HG03280 (cell line): ENCODE measurements around the gene CYB5A.
"Not testable (repeated sequence)": the region's sequence is repeated elsewhere in the genome, so short reads cannot be mapped to it uniquely, and the experiment has no call there.

ENCODE experiments used
- ATAC-seq: cut with Tn5 transposase; IDR thresholded peaks from one replicate; pipeline ENCODE4 v1.9.1; 2021; ENCODE audit warnings: mild to moderate bottlenecking, moderate library complexity; ENCODE audit not compliant: unreplicated experiment

The CYB5A gene

DNA sequence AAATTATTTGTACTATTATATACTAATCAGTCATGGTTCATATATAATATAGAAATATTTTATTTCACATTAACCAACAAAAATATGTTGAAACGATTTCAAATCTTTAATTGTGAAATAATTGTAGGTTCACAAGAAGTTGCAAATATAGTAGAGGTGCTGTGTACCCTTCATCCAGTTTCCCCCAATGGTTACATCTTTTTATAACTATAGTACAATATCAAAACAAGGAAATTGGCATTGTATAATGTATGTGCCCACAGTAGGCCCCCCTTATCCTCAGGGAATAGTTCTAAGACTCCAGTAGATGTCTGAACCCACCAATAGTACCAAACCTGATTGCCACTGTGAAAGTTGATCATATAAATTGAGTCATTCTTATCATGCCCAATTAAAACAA is 7.4 kb upstream of the CYB5A start:
- ATAC-seq, result no peak

DNA sequence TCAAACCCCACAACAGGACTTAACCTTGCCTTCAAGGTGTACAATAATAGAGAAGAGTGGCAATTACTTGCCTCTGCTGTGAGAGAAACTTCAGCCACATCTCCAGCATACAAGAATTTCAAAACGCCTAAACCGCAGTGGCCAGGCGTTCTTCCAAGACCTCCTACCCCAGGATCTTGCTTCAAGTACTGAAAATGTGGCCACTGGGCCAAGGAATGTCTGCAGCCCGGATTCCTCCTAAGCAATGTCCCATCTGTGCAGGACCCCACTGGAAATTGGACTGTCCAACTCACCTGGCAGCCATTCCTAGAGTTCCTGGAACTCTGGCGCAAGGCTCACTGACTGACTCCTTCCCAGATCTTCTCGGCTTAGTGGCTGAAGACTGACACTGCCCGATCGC is 2.8 kb upstream of the CYB5A start:
- no peak for ATAC-seq

DNA sequence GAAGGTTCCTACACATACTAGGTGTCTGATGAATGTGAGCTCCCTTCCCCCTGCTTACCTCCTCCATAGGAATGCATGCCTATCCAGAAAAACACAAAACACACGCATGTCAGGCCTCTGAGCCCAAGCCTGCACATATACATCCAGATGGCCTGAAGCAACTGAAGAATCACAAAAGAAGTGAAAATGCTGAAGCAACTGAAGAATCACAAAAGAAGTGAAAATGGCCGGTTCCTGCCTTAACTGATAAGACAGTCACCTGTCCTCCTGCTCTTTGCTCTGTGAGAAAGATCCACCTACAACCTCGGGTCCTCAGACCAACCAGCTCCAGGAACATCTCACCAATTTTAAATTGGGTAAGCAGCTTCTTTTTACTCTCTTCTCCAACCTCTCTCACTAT is 1.2 kb upstream of the CYB5A start:
- not testable (repeated sequence) for ATAC-seq

DNA sequence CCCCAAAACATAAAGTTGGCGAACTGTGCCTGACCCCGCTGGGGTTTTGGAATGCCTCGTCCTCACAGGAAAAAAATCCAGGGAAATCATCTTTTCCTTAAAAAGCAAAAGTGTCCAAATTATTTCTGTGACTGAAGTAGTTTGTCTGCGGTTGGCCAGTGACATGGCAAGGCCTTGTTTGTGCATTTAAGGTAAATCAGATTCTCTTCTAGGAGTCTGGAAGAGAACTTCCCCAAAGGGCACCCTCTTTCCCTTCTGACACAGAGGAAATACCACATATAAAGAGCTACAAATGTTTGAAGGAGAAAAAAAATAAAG is 737 bp upstream of the CYB5A start:
- ATAC-seq, result no peak

DNA sequence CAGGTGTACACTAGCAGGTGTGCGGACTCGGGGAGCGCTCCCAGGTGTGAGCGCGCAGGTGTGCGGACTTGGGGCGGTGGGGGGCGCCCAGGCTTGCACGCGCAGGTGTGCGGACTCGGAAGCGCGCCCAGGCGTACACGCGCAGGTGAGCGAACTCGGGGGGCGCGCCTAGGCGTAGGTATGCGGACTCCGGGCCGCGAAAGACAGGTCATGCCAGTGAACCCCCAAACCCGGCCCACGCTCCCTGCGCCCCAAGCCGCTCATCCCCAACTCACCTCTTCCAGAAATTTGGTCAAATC is 342 bp downstream of the CYB5A start:
- ATAC-seq, result no peak

DNA sequence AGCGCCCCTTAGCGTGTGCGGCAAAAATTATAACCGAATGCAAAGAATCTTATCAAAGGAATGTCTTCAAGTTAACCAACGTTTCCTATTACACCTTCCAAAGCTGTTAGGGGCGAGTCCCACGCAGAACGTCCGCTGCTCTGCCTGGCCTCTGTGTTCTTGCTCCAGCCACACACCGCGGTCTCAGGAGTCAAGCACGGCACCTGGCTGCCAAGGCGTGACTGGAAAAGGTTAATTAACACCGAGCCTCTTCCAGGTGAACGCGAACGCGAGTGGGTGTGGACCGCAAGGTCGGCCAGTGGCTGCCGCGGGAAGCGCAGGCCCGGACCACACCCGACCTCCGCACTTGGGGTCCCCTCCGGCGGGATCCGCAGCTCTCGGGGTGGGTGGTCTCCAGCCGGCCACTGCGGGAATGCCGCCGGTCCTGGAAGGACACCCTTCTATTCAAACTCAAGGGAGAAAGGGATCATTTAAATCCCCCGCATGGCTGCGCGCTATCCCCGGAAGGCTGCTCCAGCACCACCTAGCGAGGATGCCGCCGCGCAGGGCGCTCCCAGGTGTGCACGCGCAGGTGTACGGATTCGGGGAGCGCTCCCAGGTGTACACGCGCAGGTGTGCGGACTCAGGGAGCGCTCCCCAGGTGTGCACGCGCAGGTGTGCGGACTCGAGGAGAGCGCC is 830 bp downstream of the CYB5A start:
- no peak for ATAC-seq

DNA sequence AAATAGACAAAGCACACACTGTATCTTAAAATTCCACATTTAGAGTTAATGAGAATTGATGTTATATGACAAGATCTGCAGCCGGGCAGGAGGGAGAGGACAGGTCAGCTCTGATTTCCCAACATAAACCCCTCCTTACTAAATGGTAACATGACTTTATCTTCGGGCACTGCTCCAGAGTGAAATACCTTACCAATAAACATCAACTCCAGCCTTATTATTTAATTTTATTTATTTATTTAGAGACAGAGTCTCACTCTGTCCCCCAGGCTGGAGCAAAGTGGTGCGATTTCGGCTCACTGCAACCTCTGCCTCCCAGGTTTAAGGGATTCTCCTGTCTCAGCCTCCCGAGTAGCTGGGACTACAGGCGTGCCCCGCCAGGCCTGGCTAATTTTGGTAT is 1.7 kb downstream of the CYB5A start:
- ATAC-seq, result no peak

DNA sequence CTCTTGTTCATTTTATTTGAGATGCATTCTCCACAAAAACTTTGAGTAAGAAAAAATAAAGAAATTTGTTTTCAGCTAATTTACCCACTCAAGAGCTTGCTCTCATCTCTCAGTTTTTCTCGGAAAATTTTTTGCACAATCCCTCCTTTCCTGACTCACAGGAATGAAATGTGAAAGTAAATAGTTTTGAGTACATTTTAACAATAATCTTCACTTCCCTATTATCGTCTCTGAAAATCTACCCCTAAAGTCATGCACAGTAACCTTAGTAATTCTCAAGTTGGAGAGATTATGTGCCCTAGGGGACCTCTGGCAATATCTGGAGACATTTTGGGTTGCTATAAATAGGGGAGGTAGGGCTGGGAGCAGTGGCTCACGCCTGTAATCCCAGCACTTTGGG is 2.6 kb downstream of the CYB5A start:
- no peak for ATAC-seq

DNA sequence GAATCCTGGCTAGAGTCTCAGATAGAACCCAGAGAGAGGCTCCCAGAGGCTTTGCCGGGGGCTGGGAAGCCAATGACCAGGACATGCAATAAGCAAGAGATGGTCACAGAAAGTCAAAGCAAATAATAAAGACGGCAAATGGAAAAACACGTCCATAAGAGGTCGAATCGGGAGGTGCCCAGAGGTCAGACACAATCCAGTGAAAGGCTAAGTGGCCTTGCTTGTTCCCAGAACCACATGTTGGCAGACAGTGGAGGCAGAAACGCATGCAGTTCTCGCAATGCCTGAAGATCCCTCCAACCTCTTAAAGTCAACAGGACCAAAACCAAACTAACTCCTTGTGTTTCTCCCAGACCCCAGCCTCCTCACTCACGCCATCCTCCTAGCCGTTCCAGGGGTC is 3.0 kb downstream of the CYB5A start:
- no peak for ATAC-seq

DNA sequence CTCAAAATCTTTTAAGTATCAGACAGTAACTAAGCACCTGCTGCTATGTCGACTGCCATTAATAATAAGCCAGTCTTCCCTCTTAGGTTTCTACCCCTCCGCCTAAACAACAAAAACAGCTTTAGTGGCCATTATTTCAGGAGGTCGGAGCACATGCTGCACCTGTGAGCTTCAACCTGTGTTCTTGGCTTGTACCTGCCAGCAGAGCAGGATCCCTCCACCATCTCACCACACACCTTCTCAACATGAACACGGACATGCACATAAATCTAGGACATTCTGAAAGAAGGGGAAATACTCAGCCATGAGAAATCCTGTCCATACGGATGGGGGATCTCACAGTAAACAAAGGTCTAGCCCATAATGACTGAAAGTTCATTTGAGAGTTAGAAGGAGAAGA is 3.7 kb downstream of the CYB5A start:
- no peak for ATAC-seq

DNA sequence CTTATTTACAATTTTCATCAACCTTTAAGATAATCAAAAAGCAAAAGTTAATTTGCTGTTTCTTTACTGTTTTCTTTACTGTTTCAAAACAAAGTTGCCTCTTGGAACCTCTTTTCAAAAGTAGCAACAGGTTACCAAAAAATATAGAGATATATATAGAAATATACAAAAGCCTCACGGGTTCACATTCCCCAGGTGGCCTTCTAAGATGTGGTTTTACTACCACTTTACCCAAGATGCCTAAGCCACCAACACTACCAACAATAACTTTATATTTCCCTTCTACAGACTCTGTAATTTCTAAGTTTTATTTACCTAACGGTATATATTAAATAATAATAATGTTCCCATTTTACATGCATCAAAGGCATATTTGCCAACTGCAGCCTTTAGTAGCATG is 4.9 kb downstream of the CYB5A start:
- ATAC-seq, result no peak

DNA sequence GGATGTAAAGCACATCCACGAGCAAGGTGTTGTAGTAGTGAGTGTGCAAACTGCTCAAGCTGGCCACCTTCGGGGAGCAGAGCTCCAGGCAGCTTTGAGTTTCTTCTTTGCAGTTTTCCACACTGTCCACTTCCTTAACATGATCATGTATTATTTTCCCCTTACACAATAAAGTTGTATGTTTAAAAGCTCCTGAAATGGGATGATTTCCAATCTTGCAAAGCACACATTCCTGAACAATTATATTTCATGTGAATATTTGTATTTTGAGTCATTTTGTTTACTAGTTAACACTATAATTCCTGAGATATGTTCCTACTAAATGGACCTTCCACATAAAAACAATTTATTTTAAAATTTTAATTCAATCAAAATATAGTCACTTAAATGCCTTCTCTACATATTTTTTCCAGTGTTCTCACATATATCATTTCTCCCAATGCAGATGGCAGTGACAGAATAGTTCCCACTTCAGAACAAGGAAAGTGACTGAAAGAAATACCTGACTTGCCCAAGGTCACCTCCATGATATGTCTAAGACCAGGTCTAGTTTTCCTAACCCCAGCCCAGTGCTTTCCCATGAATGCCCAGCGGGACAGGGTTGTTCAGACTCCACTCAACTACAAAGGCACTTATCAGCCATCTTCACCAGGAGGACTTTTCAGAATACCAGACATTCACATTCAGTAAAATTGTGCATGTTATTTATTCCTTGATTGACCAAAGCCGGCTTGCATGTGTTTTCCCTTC is 5.5 kb downstream of the CYB5A start:
- ATAC-seq, result no peak

DNA sequence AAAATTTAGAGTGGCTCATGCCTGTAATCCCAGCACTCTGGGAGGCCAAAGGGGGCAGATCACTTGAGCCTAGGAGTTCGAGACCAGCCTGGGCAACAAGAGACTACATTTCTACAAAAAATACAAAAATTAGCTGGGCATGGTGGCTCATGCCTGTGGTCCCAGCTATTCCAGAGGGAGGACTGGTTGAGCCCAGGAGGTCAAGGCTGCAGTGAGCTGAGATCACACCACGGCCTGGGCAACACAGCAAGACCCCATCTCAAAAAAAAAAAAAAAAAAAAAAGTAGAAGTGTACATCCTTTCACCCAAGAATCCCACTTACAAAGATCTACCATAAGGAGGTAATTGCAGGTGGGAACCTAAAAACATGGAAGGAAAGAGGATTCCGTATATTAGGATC is 6.2 kb downstream of the CYB5A start:
- ATAC-seq, result not testable (repeated sequence)

DNA sequence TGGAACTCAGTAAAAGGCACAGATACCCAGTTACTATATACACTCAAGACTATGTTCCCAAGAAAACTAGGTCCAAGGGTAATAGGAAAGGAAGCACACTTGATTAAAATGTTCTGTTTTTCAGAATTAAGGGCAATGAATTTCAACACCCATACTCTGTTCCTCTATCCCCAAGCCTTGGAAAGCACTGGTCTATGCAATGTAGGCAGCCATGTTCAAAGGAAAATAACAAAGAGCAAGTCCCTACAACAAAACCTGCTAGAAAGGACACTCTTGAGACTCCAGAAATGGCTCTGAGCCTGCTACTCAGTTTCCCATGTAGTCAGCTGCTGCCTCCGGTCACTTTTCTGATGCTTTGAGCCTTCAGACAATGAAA is 6.8 kb downstream of the CYB5A start:
- no peak for ATAC-seq

DNA sequence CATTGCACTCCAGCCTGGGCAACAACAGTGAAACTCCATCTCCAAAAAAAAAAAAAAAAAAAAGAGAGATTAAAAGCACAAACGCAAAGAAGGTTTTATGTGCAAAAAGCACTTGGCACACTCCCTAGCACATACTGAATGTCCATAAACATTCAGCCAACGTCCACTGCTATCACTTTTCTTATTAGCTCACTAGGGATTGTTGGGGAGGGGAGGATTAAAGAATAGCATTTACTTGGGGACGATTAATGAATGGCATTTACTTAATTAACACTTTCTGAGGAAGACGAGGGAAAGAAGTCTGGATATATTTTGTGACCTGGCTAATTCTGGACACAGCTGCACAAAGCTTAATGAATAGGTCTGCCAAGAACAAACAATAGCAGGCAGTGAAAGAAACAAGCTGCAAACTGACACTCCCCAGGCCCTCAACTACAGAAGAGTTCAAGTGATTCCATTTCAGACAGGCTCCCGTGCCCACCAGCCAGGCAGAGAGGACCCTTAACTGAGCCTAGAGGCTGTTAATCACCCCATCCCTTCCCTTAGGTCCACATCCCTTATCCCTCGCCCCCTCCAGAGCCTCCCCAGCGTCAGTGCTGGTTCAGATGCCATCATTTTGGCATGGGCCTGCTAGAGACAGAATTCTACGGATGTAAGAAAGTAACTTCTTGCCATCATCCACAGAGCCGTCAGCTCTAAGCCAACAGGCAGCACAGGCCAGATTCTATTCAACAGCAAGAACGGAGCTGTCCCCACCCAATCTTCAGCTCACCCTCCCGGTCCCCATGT is 7.4 kb downstream of the CYB5A start:
- ATAC-seq, result no peak

DNA sequence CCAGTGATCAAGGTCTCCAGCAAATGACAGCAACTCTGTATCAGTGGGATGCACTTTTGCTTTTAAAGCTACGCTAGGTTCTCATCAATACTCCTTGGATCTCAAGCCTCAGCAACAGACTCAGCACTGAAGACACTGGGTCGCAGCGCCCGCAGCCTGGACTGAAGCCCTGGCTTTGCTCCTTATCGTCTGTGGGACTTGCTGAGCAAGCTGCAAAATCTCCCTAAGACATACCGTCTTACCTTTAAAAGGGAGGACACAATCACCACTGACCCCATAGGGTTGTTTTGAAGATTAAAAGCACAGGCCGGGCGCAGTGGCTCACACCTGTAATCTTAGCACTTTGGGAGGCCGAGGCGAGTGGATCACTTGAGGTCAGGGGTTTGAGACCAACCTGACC is 8.1 kb downstream of the CYB5A start:
- ATAC-seq, result no peak

DNA sequence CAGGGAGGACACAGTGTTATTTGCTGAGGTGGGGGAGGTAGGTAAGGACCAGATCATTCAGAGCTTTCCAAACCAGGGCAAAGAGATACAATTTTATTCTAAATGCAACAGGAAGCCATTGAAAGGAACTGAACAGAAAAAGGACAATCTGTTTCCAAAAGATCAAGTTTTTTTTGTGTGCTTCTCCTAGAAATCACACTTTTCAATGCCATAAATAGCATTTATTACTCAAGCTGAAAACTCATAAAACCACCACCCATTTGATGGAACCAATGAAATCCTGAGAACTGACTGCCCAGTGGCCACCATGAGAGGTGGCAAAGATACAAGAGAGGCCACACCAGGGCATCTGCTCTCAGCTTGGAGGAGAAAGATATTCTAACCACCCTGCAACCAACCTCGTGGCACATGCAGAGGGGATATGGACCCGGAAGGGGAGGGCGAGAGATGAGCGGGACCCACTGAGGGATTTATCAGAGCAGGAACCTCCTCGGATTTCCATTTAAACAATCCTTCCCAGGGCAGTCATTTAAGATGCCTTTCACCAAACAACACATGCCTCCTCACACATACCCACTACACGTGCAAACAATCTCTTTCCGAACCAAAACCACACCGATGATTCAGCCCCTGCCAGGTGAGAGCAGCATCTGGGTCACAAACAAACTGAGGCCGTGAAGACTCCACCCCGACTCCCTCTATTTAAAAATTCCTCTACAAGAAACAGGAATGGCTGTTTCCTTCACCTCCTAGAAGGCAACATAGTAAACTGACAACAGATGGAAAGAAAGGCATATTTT is 8.8 kb downstream of the CYB5A start:
- no peak for ATAC-seq

DNA sequence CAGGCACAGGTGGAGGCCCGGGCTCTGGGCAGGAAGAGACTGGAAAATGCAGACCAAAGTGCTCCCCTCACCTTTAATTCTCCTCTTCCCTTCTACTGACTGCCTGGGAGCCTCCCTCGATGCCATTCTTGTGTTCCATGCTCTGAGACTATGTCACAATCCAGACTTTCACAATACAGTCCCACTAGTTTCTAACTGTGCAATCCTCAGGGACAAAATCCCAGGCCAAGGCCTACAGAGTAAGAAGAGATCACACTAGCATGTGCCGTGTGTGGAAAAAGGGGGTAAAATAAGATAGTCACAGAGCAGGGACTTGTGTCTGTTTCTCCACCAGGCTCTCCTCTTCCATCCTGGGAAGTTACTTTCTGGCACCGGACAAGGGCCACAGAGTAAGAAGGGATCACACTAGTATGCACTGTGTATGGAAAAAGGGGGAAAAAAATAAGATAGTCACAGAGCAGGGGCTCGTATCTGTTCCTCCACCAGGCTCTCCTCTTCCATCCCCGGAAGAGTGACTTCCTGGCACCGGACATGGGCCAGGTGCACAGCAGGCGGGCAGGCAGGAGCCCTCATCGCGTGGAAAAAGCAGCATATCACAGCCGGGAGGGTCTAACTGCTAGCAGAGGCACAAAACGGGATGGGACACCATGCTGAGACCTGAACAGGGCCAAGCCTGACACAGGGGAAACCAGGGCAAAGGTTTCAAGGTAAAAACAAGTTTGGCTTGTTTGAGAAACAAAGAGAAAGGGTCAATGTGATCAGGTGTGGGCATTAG is 9.6 kb downstream of the CYB5A start:
- no peak for ATAC-seq

DNA sequence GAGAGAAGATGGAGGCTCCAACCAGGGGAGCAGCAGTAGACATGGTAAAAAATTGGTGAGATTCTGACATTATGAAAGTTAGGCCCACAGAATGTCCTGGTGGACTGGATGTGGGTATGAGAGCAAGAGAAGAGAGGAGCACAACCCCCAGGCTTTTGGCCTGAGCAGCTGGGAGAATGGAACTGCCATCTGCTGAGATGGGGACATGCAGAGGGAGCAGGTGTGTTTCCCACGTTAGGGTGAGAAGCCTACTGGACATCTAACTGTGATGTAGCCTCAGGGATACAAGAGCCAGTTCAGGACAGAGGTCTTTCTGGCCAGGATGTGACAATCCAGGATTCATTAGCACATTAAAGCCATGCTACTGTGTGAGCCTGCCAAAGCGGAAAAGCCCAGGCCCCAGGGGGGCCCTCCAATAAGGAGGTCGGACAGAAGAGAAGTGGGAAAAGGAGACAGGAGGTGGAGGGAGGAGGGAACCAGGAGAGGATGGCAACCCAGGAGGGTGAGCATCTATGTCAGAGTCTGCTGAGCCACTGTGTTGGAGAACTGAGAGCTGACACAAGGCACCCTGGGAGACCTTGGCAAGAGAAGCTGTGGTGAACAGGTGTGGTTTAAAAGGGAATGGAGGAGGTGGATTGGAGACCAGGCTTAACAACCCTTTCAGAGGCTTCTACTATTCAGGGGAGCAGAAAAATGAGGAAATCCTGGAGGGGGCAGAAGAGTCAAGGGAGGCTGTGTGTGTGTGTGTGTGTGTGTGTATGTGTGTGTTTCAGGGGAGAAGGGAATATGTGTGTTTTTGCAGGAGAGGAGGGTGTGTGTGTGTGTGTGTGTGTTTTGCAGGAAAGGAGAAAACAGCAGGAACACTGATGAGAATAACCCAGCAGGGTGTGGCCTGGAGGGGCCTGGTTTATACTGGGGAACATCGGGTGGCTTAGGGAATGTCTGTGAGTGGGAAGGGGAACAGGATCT is 10.5 kb downstream of the CYB5A start:
- ATAC-seq, result no peak

DNA sequence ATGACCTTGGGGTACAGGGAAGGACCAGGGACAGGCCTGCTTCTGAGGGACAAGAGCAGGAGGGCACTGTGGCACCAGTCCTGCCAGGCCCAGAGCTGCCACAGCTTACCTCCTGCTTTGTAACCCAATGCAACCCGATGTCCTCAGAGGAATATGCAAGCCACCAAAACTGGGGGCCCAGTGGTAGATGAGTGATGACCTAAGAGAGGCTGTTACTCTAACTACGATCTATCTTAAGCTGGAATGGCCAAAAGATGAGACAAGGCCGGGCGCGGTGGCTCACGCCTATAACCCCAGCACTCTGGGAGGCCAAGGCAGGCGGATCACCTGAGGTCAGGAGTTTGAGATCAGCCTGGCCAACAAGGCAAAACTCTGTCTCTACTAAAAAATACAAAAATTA is 12.8 kb downstream of the CYB5A start:
- no peak for ATAC-seq
